Measurements from ENCODE around the gene PALLD. TPM values are rescaled to one million over a fixed set of nuclear protein-coding genes. Genes with fewer than 3 reads are reported as not detected.

PALLD gene
- total RNA-seq, 4 donors from 2014 or later: 93.3 to 214 (median 174) TPM

DNA sequence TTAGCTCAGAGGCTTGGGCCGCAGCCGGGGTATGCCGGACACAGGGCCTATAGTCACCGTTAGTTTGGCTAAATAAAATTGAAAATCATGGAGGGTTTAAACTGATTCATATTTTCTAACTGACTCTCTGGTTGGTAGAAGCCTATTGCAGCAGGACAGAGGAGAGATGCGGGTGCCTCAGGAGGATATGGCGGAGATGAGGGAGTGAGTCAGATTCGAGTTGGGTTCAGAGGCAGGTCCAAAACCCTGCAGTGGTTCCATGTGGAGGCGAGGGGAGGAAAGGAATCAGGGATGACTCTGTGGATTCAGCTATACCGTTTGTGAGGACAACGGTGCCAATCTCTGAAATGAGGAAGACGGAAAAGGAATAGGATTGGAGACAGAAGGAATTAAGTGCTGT is 176.6 kb downstream of the PALLD start:
- TF ChIP-seq POLR2A (IDR thresholded peaks at IDR 0.05): no peak
- no peak for TF ChIP-seq EP300 (IDR thresholded peaks at IDR 0.05)
- TF ChIP-seq, protein P1, sequence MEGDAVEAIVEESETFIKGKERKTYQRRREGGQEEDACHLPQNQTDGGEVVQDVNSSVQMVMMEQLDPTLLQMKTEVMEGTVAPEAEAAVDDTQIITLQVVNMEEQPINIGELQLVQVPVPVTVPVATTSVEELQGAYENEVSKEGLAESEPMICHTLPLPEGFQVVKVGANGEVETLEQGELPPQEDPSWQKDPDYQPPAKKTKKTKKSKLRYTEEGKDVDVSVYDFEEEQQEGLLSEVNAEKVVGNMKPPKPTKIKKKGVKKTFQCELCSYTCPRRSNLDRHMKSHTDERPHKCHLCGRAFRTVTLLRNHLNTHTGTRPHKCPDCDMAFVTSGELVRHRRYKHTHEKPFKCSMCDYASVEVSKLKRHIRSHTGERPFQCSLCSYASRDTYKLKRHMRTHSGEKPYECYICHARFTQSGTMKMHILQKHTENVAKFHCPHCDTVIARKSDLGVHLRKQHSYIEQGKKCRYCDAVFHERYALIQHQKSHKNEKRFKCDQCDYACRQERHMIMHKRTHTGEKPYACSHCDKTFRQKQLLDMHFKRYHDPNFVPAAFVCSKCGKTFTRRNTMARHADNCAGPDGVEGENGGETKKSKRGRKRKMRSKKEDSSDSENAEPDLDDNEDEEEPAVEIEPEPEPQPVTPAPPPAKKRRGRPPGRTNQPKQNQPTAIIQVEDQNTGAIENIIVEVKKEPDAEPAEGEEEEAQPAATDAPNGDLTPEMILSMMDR (IDR thresholded peaks at IDR 0.05): no peak
- Histone ChIP-seq H3K4me3 (no peak overlapping the region), H3K9me3 (no peaks in the 10 kb centered on the region), H3K27ac (no peak overlapping the region), H3K27me3 (no peaks in the 10 kb centered on the region), H3K4me1 (peaks cover 0 to 8% (median 0%) of the 10 kb centered on the region in 4 donors), H3K36me3 (no peaks in the 10 kb centered on the region)
- DNase-seq (ENCODE audit: low spot score in 2 of 2): no peak
- WGBS, 2 donors: 85 to 92% methylated on average over 11 of the region's 11 CpGs

DNA sequence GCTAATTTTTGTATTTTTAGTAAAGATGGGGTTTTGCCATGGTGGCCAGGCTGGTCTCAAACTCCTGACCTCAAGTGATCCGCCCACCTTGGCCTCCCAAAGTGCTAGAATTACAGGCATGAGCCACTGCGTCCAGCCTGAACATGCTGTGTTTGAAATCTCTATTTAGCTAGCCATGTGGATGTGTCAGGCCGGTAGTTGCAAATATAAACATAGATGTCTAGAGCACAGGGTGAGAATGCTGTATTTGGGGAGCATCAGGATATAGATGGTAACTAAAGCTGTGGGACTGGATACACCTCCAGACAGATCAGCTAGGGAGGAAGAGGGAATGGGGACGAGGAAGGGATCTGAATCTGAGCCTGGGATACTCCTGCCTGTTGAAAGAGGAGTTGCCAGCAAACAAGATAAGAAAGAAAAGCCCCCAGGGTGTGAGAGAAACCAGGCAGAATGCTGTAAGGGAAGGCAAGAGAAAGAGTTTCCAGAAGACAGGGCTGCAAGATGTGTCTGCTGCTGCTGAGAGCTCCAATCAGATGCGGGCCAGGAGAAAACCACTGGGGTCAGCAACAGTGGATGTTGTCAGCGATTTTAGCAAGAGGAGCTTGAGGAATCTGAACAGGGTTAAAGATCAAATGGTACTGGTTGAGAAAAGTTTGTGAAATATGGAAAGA is 177.4 kb downstream of the PALLD start:
- Histone ChIP-seq H3K9me3 (no peaks in the 10 kb centered on the region), H3K4me1 (peaks cover 0 to 8% (median 0%) of the 10 kb centered on the region in 4 donors), H3K36me3 (no peaks in the 10 kb centered on the region), H3K27me3 (no peaks in the 10 kb centered on the region), H3K4me3 (no peak overlapping the region), H3K27ac (no peak overlapping the region)
- 58 to 62% methylated on average over 6 of the region's 6 CpGs for WGBS, 2 donors
- TF ChIP-seq, protein P1 (IDR thresholded peaks at IDR 0.05): no peak
- no peak for TF ChIP-seq EP300 (IDR thresholded peaks at IDR 0.05)
- TF ChIP-seq POLR2A (IDR thresholded peaks at IDR 0.05): no peak
- no peak for DNase-seq (ENCODE audit: low spot score in 2 of 2)

DNA sequence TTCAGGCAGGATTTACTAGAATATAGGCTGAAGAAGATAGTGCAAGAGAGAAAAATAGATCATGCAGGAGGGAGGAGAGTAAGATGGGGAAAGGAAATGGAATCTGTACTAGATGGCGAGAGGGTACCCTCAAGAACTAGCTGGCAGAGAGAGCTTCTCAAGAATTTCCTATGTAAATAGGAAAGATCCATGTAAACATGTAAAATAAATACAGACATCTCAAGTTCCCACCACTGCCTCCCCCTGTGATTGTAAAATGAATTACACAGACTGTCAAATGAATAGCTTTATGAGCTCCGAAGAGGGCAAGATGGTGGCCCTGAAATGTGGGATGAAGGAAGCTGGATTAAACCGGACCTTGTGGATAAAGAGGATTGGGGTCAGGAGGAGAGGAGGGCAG is 178.0 kb downstream of the PALLD start:
- Histone ChIP-seq H3K36me3 (no peaks in the 10 kb centered on the region), H3K9me3 (no peaks in the 10 kb centered on the region), H3K4me1 (peaks cover 0 to 8% (median 0%) of the 10 kb centered on the region in 4 donors), H3K27ac (no peak overlapping the region), H3K4me3 (no peak overlapping the region), H3K27me3 (no peaks in the 10 kb centered on the region)
- DNase-seq (ENCODE audit: low spot score in 2 of 2): no peak
- TF ChIP-seq EP300 (IDR thresholded peaks at IDR 0.05) (no peak), POLR2A (IDR thresholded peaks at IDR 0.05) (no peak)
- TF ChIP-seq, protein P1 (IDR thresholded peaks at IDR 0.05): no peak
- 55 to 79% methylated on average over 3 of the region's 3 CpGs for WGBS, 2 donors

DNA sequence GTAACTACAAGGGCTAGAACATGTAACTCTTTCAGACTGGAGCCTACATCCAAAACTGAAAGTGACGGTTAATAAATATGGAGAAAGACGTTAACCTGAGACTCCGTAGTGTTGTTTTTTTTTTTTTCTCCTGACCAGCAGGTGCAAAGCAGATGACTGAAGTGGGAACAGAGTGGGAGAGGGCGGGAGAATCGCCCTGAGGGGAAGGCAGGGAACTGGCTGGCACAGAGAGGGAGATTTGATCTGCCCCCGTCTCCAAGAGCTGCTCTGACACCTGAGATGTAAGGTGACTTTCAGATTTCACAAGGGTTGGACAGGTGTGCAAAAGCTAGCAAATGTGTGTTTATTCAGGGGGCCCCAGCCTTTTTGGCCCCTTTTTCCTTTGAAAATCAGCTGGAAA is 180.2 kb downstream of the PALLD start:
- DNase-seq (ENCODE audit: low spot score in 2 of 2): no peak
- H3K27me3 ChIP-seq: no peaks in the 10 kb centered on the region
- no peaks in the 10 kb centered on the region for H3K9me3 ChIP-seq
- H3K4me1 ChIP-seq: peaks cover 0 to 8% (median 0%) of the 10 kb centered on the region in 4 donors
- no peak overlapping the region for H3K4me3 ChIP-seq
- 93 to 94% methylated on average over 6 of the region's 6 CpGs for WGBS, 2 donors
- no peak overlapping the region for H3K27ac ChIP-seq
- no peaks in the 10 kb centered on the region for H3K36me3 ChIP-seq
- TF ChIP-seq POLR2A (IDR thresholded peaks at IDR 0.05) (no peak), EP300 (IDR thresholded peaks at IDR 0.05) (no peak)
- TF ChIP-seq, protein P1 (IDR thresholded peaks at IDR 0.05): no peak

- Histone ChIP-seq H3K36me3 (no peaks in the 10 kb centered on the region), H3K27ac (no peak overlapping the region), H3K27me3 (no peaks in the 10 kb centered on the region), H3K9me3 (no peaks in the 10 kb centered on the region), H3K4me1 (peaks cover 0 to 8% (median 0%) of the 10 kb centered on the region in 4 donors), H3K4me3 (no peak overlapping the region)
- no peak for DNase-seq (ENCODE audit: low spot score in 2 of 2)
- TF ChIP-seq EP300 (IDR thresholded peaks at IDR 0.05) (no peak), POLR2A (IDR thresholded peaks at IDR 0.05) (no peak)
- TF ChIP-seq, protein P1 (IDR thresholded peaks at IDR 0.05): no peak
- WGBS, 2 donors: 86 to 88% methylated on average over 11 of the region's 11 CpGs
Observed at GRCh38 chr4:168677879-168678278, 181.0 kb downstream of the PALLD start.
